NOMO-1 treated with dmso at 0.1 percent for 144 hours (cell line): ENCODE results near the gene PPA1.
"Not testable (repeated sequence)": the region's sequence is repeated elsewhere in the genome, so short reads cannot be mapped to it uniquely, and the experiment has no call there.

ENCODE experiments used
- DNase-seq: peaks from one replicate; lab custom pipeline; 2025; ENCODE audit not compliant: unreplicated experiment; lab: John Stamatoyannopoulos, UW

PPA1 gene

DNA sequence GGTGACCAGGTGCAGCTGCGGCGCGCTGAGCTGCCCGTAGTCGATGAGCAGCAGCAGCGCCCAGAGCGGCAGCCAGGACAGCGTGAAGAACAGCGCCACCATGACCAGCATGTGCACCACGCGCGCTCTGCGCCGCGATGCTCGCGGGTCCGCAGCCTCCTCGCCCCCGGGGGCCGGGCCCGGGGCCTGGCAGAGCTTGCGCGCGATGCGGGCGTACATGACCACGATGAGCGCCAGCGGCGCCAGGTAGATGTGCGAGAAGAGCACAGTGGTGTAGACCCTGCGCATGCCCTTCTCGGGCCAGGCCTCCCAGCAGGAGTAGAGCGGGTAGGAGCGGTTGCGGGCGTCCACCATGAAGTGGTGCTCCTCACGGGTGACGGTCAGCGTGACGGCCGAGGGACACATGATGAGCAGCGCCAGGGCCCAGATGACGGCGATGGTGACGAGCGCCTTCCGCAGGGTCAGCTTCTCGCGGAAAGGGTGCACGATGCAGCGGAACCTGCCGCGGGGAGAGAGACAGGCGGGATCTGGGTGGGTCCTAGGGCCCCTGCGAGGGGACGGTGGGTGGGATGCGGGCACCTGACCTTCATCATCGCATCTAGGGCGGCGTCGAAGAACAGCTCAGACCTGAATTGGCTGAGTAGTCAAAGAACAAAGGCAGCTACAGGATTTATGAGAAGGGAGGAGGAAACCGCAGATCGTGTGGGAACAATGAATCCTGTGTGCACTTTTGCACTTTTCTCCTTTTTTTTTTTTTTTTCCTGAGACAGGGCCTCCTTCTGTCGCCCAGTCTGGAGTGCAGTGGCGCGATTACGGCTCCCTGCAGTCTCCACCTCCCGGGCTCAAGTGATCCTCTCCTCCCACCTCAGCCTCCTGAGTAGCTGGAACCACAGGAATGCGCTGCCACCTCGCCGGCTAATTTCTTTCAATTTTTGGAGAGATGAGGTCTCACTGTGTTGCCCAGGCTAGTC, 22.4 kb upstream of the PPA1 start:
- DNase-seq: no peak

- DNase-seq: no peak
Measured at GRCh38 chr10:70254778-70255328, 21.6 kb upstream of the PPA1 start.

DNA sequence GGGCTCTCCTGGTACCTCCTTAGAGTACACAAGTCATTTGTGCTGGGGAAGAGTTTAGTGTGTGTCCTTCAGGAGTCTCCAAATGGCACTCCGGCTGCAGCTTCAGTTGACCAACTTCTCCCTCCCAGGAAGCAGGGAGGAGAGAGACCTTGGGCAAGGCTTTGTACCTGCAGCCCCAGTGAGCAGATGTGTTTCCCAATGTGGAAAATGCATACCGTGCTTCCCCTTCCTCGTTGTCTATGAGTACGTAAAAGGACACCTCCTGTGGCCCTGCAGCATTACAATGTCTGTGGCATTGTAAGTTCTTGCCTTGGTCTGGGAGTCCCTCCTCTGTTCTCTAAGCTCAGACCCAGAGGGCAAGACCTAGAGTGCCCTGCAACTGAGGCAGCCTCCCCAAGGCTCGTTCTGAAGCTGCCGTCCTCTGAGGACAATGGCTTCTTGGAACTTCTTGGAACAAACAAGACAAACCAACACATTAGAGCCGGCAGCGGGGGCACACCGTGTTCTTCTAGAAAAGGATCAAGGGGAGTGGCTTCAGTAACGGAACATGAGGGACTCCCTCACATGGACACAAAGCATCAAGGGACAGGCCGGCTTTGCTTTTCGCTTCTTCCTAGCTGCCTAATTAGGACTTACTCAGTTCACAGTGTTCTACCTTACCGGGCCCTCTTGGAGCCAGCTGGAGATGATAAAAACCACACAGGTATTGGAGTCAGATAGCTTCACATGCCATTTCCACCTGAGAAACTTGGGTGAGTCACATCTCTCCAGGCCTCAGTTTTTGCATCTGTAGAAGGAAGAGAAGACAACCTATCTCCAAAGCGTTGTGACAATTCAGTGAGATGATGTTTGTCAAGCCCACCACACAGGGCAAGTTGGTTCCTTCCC, 20.9 kb upstream of the PPA1 start:
- DNase-seq: no peak

GRCh38 chr10:70250961-70251680, 17.9 kb upstream of the PPA1 start:
- DNase-seq: no peak

GRCh38 chr10:70247360-70247759, 14.1 kb upstream of the PPA1 start:
- no peak for DNase-seq

GRCh38 chr10:70241081-70241480, 7.9 kb upstream of the PPA1 start:
- no peak for DNase-seq

DNA sequence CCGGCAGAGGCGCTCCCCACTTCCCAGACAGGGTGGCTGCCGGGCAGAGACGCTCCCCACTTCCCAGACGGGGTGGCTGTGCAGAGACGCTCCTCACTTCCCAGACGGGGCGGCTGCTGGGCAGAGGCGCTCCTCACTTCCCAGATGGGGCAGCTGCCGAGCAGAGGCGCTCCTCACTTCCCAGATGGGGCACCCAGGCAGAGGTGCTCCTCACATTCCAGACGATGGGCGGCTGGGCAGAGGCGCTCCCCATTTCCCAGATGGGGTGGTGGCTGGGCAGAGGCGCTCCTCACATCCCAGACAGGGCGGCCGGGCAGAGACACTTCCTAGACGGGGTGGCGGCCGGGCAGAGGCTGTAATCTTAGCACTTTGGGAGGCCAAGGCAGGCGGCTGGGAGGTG, 6.8 kb upstream of the PPA1 start:
- not testable (repeated sequence) for DNase-seq

DNA sequence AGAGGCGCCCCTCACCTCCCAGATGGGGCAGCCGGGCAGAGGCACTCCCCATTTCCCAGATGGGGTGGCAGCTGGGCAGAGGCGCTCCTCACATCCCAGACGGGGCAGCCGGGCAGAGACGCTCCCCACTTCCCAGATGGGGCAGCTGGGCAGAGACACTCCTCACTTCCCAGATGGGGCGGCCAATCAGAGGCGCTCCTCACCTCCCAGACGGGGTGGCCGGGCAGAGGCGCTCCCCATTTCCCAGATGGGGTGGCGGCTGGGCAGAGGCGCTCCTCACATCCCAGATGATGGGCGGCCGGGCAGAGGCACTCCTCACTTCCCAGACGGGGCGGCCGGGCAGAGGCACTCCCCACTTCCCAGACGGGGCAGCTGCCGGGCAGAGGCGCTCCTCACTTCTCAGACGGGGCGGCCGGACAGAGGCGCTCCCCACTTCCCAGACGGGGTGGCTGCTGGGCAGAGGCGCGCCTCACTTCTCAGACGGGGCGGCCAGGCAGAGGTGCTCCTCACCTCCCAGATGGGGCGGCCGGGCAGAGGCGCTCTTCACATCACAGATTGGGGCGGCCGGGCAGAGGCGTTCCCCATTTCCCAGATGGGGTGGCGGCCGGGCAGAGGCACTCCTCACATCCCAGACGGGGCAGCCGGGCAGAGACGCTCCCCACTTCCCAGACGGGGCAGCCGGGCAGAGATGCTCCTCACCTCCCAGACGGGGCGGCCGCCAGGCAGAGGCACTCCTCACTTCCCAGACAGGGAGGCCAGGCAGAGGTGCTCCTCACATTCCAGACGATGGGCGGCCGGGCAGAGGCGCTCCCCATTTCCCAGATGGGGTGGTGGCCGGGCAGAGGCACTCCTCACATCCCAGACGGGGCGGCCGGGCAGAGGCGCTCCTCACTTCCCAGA, 6.1 kb upstream of the PPA1 start:
- not testable (repeated sequence) for DNase-seq

DNA sequence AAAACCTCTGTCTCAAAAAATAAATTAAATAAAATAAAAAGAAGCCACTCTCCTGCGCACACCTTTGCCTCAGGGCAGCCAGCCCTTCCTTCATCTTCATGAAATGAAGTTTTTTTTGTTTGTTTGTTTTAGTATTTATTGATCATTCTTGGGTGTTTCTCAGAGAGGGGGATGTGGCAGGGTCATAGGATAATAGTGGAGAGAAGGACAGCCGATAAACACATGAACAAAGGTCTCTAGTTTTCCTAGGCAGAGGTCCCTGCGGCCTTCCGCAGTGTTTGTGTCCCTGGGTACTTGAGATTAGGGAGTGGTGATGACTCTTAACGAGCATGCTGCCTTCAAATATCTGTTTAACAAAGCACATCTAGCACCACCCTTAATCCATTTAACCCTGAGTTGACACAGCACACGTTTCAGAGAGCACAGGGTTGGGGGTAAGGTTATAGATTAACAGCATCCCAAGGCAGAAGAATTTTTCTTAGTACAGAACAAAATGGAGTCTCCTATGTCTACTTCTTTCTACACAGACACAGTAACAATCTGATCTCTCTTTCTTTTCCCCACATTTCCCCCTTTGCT, 4.8 kb upstream of the PPA1 start:
- not testable (repeated sequence) for DNase-seq

- no peak for DNase-seq
Measured at GRCh38 chr10:70234668-70235447, 1.6 kb upstream of the PPA1 start.

DNA sequence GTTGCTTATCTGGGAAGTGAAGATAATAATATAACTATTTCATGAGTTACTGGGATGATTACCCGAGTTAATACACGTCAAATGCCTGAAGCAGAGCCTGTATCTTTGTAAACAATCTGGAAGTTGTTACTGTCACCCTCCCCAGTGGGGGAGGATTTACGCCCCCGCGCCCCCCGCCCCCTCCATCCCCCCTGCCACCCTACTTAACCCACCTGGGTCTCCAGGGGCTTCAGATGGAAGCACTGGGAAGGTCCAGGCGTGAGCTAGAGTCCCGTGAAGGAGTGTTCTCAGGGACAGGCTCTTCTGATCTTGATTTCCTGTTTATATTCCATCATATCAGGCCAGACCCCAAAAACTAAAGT, 691 bp upstream of the PPA1 start:
- no peak for DNase-seq

- DNase-seq: no peak
Measured at GRCh38 chr10:70232859-70233108, 445 bp downstream of the PPA1 start.

DNA sequence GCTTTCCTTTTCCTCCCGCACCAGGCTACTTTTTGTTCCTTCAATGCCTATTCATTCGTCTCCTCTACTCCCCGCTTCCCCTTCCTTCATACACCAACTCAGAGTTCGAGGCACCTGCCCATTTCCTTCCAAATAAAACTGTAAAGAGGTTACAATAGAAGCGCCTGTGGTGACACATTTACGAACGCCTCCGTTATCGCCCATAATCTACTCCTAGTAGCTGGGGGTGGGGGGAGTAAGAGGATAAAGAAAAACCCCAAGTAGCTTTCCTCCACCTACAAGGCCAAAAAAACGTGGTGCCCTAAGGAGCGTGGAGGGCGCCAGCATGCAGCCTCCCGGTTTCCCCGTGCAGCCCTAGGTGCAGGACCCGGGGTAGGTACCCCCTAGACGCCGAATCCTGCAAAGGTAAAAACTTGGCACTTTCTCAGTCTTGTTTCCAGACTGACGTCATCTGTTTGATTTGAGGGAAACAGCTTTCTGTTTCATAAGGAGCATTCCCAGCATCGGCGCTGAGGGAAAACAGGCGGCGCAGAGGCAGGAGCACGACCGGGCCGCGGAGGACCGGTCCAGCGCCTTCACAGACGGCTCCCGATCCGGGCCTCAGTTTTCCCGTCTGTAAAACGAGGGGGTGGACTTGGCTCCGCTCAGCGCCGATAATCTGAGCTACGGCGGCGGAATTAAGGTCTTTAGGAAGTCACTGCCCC, 922 bp downstream of the PPA1 start:
- no peak for DNase-seq

GRCh38 chr10:70228491-70228890, 4.7 kb downstream of the PPA1 start:
- no peak for DNase-seq

- no peak for DNase-seq
Measured at GRCh38 chr10:70227548-70228320, 5.5 kb downstream of the PPA1 start.

GRCh38 chr10:70223728-70224127, 9.5 kb downstream of the PPA1 start:
- no peak for DNase-seq

GRCh38 chr10:70222811-70223447, 10.3 kb downstream of the PPA1 start:
- not testable (repeated sequence) for DNase-seq
